Activated CD4-positive, alpha-beta T cell treated with anti-CD3 and anti-CD28 coated beads for 4 hours (primary cell): ENCODE data around the gene ETV5.

Experiments used
- DNase-seq, 2 donors: peaks; one replicate each; pipeline ENCODE4 v3.0.0-alpha.2; 2020

Gene ETV5

DNA sequence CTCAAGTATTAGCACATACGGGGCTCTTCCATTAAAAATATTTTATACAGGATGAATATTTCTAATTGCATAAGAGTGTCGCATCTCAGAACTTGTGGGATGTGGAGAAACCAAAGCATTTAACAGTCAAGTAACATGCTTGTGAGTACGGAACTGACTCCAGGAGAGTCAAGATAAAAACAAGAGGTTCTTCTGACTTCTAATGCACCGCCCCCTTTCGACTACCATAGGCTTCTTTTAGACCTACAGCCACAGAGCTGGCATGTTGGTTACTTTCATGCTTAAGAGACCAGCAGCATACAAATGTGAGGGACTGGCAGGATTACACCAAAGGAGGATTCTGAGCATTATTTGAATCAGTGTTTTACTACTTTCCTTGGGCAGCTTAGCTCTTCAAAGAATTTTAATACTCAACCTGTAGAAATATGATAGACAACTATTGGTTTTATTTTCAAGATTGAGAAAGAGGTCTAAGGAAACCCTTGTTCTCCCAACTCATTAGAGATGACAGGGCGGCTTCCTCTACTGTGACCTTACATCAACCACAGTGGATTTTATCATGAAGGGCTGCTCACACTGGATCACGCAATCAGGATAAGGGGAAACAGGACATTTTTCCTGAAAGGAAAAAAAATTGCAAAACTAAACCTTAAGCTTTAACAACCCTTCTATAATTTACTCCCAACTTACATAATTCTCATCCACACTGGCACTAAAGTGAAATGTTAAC lies 14.0 kb downstream of the ETV5 start:
- no peak for DNase-seq

DNA sequence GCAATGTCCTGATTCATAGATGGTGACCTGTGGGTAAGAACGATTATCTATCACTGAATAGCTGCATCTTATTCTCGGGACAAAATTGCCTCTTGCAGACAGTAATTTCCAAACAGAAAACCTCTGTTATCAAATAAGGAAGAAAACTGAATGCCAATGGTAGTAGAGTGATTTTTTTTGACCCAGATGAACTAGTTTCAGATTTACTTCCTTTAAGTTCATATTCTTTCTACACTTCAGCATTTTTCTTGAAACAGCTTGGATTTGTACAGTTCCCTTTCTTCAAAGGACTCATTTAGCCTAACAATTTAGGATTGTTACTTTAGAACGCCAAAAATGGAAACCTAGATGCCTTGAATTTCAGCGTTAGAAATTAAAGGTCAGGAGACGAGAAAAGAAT lies 14.6 kb downstream of the ETV5 start:
- no peak for DNase-seq

DNA sequence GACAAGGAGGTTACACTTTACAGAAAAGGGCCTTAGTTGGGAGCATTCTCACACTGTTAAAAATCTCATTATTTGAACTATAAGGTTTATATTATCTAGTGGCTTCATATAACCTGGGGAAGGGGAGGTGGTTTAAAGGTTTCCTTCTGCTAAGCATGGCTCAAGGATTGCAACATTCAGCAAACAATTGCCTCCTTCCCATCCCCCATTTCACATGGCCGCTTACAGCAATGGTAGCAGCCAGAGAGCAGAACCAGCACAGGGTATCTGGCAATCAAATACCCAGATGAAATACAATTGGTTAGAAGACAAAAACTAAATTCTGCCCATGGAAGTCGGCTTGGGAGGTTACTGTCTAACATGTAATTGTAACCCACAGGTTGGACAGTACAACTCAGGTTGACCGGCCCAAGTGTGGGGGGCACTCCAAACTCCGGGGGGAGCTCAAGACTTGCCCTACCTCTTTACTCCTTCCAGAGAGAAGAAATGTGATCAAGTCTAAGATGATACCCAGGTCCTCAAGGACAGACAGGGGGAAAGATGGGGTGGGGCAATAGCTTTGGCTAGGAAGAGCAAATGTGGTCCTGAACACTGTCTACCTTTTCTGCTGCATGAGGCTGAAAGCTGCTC lies 15.5 kb downstream of the ETV5 start:
- DNase-seq, result no peak

DNA sequence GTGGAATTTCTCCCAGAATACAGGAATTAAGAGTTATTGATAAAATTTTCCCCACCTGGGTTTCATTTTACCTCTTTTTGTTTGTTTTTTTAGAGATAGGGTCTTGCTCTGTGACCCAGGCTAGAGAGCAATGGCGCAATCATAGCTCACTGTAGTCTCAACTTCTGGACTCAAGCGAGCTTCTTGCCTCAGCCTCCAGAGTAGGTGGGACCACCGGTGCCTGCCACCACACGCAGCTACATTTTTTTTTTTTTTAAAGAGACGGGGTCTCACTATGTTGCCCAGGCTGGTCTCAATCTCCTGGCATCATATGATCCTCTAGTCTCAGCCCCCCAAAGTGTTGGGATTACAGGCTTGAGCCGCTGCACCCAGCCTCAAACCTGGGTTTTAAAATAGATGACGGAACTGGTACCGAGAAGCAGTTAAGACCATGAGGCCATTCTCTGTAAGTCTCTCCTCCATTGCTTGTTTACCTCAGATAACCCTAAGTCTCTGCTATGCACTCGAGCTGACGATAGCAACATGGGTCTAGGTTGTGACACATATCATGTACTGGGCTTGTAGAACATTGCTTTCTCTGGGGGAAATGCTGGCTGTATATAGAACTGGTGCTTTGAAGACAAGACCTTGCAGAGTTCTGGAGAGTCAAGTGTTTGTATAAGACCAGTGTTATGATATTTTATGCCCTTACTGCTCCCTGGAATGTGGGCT lies 16.4 kb downstream of the ETV5 start:
- no peak for DNase-seq

DNA sequence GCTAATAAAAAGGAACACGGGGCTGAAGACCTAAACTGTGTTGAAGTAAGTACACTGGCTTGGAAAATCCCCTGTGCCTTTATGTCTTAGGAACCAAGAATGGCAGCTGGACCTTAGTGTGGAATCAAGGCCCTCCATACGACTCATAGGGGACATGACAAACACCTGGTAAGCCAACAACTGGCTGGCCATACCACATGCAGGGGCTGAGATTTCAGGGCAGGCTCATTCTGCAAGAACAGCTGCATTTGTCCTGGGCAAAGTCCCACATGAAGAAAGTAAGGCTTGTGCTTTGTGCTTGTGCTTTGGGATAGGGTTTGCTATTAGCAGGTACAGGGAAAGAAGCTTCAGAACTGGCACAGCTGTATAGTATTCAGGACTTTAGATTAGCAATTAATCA lies 18.0 kb downstream of the ETV5 start:
- DNase-seq, result no peak

DNA sequence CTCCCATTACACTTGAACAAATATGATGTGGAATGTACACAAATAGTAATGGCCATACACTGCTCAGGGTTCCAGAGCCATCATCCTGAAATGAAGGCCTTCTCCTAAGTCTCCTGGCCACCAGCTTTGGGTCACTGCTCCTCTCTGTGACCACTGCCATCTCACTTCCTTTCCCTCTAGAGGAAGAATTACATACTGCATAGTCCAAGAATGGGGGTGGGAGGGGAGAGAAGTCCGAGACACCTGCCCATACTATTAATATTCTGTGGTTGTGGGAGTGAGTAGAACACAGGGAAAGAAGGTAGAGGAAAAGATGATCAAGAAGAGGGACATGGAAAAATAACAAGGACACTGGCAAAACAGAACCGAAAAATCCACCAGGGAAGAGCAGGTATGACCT lies 20.6 kb downstream of the ETV5 start:
- no peak for DNase-seq

DNA sequence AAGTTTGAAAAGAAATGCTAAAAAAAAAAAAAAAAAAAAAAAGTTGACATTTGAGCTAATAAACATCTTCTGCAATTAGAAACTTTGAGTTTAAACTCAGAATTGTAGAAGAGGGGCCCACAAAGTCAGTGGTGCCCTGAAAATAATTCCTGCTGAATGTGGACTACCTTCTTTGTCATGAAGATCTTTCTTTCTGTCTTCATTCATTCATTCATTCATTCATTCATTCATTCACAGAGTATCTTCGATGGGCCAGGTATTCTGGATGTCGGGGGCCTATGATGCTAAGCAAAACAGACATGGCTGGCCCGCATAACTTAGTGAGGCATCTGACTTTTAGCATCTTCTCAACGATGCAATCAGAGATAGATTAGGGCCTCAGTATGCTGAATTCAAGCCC lies 24.6 kb downstream of the ETV5 start:
- DNase-seq, result no peak

DNA sequence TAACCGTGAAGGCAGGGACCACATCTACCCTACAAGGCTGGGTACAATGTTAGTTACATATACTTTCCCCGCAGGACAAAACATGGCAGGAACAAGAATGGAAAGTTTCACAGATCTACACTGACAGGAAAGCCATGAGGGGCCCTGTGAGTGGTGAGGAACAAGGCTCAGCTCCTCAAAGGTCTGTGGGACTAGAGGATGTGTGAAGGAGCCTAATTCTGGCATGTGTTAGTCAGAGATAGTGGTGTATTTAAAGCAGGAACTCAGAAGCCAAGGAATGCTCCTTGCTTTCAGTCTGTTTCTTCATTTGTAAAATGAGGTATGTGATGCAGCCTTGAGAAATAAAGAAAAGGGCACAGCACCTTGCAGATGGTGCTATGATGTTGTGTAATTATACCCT lies 25.1 kb downstream of the ETV5 start:
- DNase-seq, result no peak

DNA sequence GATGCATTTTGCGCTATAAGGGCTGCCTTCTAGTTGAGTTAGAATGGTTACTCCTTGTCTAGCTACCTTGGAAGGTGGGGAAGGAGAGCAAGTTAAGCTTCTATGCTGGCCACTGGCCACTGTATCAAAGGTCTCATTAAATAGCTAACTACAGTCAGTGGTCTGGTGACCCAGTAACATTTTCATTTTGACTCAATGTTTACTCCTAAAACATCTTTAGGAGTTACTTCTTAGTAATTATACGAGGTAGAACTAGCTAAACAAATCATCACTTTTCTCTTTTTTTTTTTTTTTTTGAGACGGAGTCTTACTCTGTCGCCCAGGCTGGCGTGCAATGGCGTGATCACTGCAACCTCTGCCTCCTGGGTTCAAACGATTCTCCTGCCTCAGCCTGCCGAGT lies 26.7 kb downstream of the ETV5 start:
- DNase-seq, result no peak

DNA sequence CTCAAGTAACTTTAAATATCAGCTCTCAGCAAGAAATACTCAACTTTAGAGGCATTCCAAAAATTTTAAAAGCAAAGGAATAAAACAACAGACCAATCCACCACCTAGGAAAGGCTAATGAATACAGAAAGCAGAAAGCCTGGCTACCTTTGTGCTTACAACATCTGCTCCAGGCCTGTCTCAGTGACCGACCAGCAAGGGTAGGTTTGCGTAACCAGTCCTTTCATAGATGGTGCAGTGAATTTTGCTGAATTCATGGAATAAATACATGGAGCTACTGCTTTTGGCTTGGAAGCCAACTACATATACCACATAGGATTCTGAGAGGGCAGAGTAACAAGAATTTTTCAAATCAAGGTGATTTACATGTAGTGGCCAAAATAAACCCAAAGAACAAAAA lies 27.2 kb downstream of the ETV5 start:
- no peak for DNase-seq

DNA sequence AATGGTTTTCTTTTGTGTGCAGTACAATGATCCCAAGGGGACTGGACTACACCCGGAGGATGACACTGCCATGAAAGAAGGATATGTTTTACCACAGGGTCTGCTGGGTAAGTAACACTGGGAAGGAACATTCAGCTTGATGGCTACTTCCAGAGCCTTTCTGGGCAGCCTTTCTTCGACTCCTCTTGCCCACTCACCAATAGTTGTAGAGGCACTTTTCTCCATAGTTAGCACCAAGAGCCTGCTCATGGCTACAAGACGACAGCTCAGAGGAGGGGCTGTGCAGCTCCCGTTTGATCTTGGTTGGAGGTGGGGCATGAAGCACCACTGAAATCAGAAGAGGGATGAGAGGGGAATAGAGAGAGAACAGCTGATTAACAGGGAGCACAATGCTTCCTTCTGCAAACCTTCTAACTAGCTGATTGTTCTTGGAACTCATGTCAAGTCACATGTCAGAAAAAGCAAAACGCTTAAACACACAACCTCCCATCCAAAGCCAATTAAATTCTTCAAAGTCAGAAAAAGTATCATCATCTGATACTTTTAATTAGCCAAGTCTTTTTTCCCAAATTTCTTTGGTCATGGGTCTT lies 27.9 kb downstream of the ETV5 start:
- DNase-seq, result no peak

DNA sequence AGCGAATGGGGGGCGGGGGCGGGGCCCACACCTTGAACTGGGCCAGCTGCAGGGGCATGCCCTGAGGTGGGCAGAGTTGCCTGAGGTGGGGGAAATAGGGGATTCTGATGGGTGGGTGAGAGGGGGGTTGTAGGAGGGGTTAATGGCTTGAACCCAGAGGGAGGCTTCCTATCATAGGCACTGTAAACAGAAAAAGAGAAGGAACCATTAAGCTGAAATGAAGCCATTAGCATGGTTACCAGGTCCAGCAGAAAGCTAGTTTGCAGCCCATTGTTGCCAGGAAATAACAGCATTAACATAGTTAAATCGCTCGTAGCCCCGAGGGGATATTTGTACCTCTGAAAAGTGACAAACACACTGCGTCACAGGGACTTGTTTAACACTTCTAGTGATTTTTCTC lies 29.0 kb downstream of the ETV5 start:
- DNase-seq, result no peak

DNA sequence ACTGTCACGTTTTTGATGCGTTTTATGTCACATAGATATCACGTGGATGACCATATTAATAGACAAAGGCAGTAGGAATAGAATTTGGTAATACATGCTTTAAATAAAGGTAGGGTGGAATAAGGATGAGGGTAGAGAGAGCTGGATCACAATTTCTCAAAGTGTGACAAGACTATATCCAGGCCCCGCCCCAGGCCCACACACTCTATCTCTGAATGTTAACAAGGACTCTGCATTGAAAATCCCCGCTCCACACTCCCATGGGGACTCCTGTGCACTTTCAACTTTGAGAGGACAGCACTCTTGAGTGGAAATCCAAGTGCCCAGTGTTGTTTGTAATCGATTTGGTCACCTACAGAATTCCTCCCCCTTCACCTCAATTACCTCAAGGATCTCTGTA lies 31.4 kb downstream of the ETV5 start:
- DNase-seq, result no peak

DNA sequence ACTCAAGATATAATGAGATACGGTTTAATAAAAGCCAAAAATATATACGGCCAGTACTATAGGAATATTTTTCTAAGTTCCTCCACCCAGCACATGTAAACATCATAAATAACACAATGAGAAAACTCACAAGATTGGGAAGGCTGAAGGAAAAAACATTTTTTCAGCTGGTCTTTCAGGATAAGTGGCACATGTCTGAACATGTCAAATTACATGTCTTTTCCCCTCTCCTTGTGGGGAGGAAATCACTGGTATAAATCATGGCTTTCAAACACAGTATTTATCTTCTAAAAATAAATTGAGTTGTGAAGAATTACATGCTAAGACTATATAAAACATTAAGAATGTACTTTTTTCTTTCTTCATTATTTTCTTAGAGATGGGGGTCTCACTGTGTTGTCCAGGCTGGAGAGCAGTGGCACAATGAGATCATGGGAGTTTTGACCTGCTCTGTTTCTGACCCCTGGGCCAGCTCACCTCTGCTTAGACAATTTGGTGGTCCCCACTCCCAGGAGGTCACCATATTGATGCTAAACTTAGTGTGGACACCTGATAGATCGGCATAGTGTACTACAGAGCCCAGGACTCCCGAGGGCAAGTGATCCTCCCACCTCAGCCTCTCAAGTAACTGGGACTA lies 32.8 kb downstream of the ETV5 start:
- DNase-seq, result no peak

DNA sequence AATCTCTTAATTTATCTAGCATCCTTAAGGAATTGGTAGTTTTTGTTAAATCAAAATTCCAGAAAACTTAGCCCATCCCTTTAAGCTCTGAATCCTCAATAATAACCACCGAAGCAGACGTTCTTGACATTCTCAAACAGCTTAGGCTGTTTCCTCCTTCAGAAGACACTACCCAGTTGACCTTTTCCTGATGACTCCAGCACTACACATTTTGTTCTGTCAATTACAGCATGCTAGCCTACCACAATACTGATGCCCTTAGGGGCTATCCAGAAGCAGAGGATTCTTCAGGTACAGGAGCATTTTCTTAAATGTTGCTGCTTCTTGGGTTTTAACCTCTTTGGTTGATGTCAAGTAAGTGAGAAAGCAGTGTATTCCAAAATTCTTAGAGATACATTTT lies 33.4 kb downstream of the ETV5 start:
- DNase-seq, result no peak

DNA sequence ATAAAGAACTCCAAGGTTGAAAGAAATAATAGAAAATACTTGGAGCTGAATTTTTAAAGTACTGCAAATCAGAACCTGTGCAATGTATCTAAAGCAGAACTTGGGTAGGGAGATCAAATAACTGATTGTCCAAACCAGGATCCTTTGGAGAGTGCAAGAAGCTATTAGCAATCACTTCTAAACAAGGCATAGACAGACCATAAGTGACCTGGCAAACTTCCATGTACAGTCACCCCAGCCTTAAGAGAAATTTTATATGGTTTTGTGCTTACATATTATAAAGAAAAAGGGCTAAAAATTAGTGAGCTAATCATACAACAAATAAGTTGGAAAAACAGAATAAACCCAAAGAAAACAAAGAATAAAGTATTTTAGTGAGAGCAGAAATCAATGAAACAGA lies 35.2 kb downstream of the ETV5 start:
- DNase-seq, result no peak

DNA sequence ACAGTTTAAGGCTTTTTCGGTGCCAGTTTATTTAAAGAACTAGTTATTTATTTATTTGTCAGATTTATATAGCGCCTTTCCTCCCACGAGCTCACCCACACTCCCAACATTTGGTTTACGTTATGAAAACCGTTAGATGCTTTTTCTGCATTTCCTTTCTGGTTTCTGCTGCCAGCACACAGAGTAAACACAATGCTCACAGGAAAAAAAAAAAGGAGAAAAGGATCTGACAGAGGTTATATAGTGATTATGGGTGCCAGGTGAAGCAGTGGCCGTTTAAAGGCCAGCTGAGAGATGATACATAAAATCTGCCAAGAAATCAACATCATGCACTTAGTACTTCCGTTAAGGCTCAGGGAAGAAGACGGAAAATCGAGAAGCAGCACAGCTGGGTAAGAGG lies 37.9 kb downstream of the ETV5 start:
- no peak for DNase-seq

DNA sequence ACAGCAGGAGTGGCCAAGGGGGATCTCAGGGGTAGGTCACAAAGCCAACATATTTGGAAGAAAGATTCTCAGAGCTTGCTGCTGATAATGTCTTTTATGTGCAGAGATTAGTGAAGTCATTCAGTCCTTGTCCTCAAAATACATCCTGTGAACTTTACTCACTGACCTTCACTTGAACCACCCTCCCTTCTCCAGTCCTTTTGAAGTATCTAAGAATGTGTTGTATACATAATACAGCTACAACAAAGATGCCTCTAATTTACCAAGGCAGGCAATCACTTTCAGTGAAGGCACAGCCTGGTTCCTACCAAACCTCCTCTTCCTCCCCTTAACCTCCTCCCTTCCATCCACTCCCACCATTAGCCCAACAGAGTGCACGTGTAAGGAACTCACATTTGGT lies 38.3 kb downstream of the ETV5 start:
- DNase-seq, result no peak

DNA sequence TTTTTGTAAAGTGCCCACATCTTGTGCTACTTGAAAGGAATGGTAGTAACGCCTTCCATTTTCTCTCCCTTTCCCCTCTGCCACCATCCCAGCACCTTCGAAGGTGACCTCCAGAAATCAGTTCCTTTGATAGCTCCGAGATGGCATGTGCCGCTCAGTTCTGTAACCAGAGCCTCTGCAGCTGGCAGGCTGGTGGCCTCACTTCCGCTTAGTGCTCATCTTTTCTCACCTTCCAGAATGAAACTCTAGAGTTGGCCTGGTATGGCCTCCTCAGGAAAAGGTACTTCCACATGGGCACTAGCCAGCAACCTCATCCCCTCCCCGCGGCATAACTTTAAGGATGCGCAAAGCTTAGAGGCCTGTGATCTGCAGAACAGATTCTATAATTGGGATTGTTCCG lies 38.8 kb downstream of the ETV5 start:
- DNase-seq, result no peak

DNA sequence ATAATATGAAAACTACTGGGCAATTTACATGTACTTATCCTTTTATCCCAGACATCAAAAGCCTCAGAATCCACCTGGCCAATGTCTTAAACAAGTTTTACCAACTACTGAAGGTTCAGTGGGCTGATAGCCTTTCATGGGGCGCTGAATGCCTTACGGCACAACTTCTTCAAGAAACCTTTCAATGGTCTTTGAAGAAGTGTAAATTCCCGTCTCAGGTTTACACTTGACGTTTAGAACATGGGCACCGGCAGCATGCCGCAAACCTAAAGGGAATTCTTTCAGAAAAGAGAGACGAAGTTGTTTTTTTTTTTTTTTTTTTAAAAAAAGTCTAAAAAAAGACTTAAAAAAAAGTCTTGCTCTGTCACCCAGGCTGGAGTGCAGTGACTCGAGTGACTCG lies 39.7 kb downstream of the ETV5 start:
- no peak for DNase-seq

DNA sequence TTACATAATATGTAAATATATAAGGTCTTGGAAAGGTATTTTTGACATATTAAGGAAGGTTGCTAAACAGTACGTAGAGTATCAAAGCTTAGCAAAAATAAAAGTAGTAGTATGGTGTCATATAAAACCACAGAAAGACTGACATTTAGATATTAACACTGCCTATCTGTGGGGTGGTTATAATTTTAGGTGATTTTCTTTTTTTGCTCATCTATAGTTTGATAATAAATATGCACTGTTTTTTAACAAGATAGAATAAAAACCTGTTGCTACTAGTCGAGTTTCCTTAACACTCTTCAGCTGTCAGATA lies 40.7 kb downstream of the ETV5 start:
- DNase-seq, result no peak

DNA sequence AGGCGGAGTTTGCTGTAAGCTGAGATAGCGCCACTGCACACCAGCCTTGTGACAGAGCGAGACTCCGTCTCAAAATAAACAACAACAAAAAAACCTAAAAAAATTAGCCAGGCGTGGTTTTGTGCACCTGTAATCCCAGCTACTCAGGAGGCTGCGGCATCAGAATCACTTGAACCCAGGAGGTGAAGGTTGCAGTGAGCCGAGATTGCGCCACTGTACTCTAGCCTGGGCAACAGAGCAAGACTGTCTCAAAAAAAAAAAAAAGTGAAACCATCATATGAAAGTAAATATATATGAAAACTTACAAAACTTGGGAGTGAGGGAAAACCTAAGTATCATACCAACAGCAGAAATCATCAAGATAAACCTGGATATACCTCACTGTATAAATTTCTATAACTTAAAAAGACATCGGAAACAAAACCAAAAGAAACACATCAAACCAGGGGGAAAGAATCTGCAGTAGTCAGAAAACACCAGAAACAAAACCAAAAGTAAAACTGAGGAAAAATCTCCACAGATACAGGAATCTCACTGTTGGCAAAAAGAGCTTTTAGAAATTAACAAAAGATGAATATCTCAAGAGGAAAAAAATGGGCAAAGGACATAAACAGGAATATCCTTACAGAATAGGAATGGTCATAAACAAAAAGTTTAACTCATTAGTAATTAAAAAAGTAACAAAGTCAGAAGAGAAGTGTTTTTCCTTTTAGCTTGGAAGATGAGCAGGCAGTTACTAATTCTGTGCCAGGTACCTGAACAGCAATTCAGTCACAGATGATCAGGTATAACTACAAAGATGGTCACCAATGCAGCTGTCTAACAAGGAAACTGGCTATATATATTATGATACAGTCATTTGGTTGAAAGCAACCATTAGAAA lies 41.3 kb downstream of the ETV5 start:
- no peak for DNase-seq

DNA sequence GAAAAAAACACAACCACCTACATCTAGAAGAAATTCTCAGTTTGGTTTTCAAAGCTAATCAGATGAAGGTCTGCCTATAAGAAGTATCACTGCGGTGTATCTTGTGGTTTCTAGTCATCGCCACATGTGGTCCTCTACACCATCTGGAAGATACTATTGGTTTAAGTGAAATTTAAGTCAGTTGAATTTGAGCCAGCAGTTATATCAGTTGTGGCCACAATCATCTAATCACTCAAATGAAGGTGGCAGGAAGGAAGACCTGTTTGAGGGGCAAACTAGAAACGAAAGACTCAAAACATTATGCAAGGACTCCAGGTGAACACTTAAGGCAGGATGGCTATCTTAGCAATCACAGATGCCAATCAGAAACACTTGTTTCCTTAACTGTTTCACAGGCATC lies 48.7 kb downstream of the ETV5 start:
- no peak for DNase-seq
